NB4 (cell line): ENCODE results near the gene PAPSS2.

Experiments
- CTCF ChIP-seq: IDR thresholded peaks from one replicate; pipeline ENCODE4 v1.5.1; 2012; ENCODE audit warnings: low read depth, low read length
- MAX ChIP-seq: IDR thresholded peaks from 2 replicates; pipeline ENCODE4 v1.6.1; 2011; ENCODE audit warnings: low read depth, low read length
- MYC ChIP-seq: IDR thresholded peaks from 2 replicates; pipeline ENCODE4 v1.6.1; 2011; ENCODE audit warnings: low read depth, low read length
- POLR2A ChIP-seq: IDR thresholded peaks from 2 replicates; pipeline ENCODE4 v1.6.1; 2011; ENCODE audit warnings: mild to moderate bottlenecking; ENCODE audit not compliant: insufficient read length; ENCODE audit errors: extremely low read depth

- TF ChIP-seq MAX (no peak), CTCF (no peak), POLR2A (no peak), MYC (no peak)
Measured at GRCh38 chr10:87654212-87654611, 5.5 kb upstream of the PAPSS2 start.
